Gastroesophageal sphincter (tissue), 3 donors: ENCODE measurements around the gene PFKL.

Experiments
- EP300 ChIP-seq: sonication (generic); formaldehyde crosslinking; IDR thresholded peaks from one replicate; pipeline ENCODE4 v1.6.1; 2017; ENCODE audit warnings: antibody characterized with exemption, mild to moderate bottlenecking
- POLR2A ChIP-seq, 2 donors: fragments of 450-650 bp; IDR thresholded peaks; one replicate each; pipeline ENCODE4 v1.6.1; 2017; ENCODE audit warnings: antibody characterized with exemption in 2 of 2, mild to moderate bottlenecking in 2 of 2, moderate library complexity in 1 of 2
- POLR2AphosphoS5 ChIP-seq: sonication (generic); formaldehyde crosslinking; IDR thresholded peaks from one replicate; pipeline ENCODE4 v1.6.1; 2017; ENCODE audit warnings: antibody characterized with exemption
- TF ChIP-seq, protein P1 (sequence below), 4 experiments: fragments of 200-600 bp in 2 of 4; fragments of 450-650 bp in 2 of 4; sonication (generic) in 1 of 4; IDR thresholded peaks; one replicate each; pipeline ENCODE4 v1.5.1; 2017 to 2019; ENCODE audit warnings: antibody characterized with exemption in 4 of 4, mild to moderate bottlenecking in 2 of 4, moderate library complexity in 2 of 4

DNA sequence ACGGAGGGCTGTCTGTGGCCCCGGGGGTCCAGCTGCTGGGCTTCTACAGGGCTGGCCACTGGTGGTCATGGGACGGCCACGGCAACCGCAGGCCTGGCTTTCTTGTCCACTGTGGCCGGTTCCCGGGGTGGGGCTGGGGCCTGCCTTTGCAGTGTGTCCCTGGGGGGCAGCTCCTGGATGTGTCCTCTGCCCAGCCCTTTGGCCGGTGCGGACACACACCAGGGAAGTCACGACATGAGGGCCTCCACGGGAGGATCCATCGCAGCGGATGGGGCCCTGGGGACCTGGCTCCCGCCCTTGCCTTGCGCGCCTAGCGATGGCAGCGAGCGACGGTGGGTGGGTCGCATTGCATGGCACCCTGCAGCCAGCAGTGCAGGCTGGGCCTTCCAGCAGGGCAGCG lies 18.0 kb downstream of the PFKL start:
- TF ChIP-seq, protein P1, sequence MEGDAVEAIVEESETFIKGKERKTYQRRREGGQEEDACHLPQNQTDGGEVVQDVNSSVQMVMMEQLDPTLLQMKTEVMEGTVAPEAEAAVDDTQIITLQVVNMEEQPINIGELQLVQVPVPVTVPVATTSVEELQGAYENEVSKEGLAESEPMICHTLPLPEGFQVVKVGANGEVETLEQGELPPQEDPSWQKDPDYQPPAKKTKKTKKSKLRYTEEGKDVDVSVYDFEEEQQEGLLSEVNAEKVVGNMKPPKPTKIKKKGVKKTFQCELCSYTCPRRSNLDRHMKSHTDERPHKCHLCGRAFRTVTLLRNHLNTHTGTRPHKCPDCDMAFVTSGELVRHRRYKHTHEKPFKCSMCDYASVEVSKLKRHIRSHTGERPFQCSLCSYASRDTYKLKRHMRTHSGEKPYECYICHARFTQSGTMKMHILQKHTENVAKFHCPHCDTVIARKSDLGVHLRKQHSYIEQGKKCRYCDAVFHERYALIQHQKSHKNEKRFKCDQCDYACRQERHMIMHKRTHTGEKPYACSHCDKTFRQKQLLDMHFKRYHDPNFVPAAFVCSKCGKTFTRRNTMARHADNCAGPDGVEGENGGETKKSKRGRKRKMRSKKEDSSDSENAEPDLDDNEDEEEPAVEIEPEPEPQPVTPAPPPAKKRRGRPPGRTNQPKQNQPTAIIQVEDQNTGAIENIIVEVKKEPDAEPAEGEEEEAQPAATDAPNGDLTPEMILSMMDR (IDR thresholded peaks at IDR 0.05) = no peak
- TF ChIP-seq POLR2A (IDR thresholded peaks at IDR 0.05) (no peak), POLR2AphosphoS5 (no peak), EP300 (no peak)
